GM23338 (cell line): ENCODE measurements around the gene ASIC3.

ENCODE experiments used
- CREB1 ChIP-seq: fragments of 250-450 bp; sonication (Bioruptor Pico); IDR thresholded peaks from 2 replicates; pipeline ENCODE4 v1.5.0; 2020; ENCODE audit warnings: low read depth, mild to moderate bottlenecking, moderate library complexity
- CTCF ChIP-seq, 2 experiments: fragments of 200-600 bp in 1 of 2; sonication (generic) in 1 of 2; conservative IDR thresholded peaks; 2 replicates each; pipeline versions ENCODE4 v1.5.1 to v1.6.1; 2016 to 2017; ENCODE audit warnings: antibody characterized with exemption in 2 of 2, low read depth in 2 of 2, mild to moderate bottlenecking in 2 of 2, moderate library complexity in 1 of 2
- ETS1 ChIP-seq: IDR thresholded peaks from 2 replicates; pipeline ENCODE4 v1.6.1; 2016; ENCODE audit warnings: antibody characterized with exemption
- EZH2 ChIP-seq: fragments of 200-600 bp; sonication (generic); IDR thresholded peaks from one replicate; pipeline ENCODE4 v1.8.0; 2017; ENCODE audit warnings: antibody characterized with exemption, mild to moderate bottlenecking, low read depth; ENCODE audit not compliant: unreplicated experiment
- EZH2phosphoT487 ChIP-seq: fragments of 200-600 bp; sonication (generic); IDR thresholded peaks from one replicate; pipeline ENCODE4 v1.8.1; 2018; ENCODE audit warnings: antibody characterized with exemption; ENCODE audit not compliant: unreplicated experiment
- JUNB ChIP-seq: IDR thresholded peaks from one replicate; pipeline ENCODE4 v1.6.1; 2016; ENCODE audit warnings: antibody characterized with exemption; ENCODE audit not compliant: unreplicated experiment
- POLR2AphosphoS5 ChIP-seq: IDR thresholded peaks from 2 replicates; pipeline ENCODE4 v1.6.1; 2016; ENCODE audit warnings: antibody characterized with exemption, low read depth
- REST ChIP-seq: IDR thresholded peaks from one replicate; pipeline ENCODE4 v1.6.1; 2018; ENCODE audit warnings: antibody characterized with exemption; ENCODE audit not compliant: unreplicated experiment
- STAT1 ChIP-seq: IDR thresholded peaks from one replicate; pipeline ENCODE4 v1.6.1; 2016; ENCODE audit warnings: antibody characterized with exemption; ENCODE audit not compliant: unreplicated experiment
- ZNF331 ChIP-seq: fragments of 250-450 bp; sonication (Bioruptor Pico); IDR thresholded peaks from 2 replicates; pipeline ENCODE4 v1.5.0; 2020; ENCODE audit warnings: low read depth, mild to moderate bottlenecking, moderate library complexity
- ZNF462 ChIP-seq: fragments of 250-450 bp; sonication (Bioruptor Pico); IDR thresholded peaks from 2 replicates; pipeline ENCODE4 v1.5.0; 2020; ENCODE audit warnings: mild to moderate bottlenecking, moderate library complexity

- TF ChIP-seq EZH2phosphoT487 (no peak), REST (no peak), CREB1 (CRISPR knock-in tag) (no peak), CTCF (conservative IDR thresholded peaks at IDR 0.05; ENCODE audit: low read depth in 2 of 2) (no peak), ZNF462 (no peak), ETS1 (no peak), ZNF331 (CRISPR knock-in tag) (no peak), POLR2AphosphoS5 (no peak), EZH2 (no peak), JUNB (no peak), STAT1 (no peak)
These were observed 5.4 kb downstream of the ASIC3 start for GRCh38 chr7:151053751-151054150.
